Muscle layer of colon (tissue), 2 donors: ENCODE data around the gene APIP.
"Not testable (repeated sequence)": the region's sequence is repeated elsewhere in the genome, so short reads cannot be mapped to it uniquely, and the experiment has no call there.

Source experiments
- H3K27ac ChIP-seq: one replicate; pipeline ENCODE4 v1.7.0; 2013; ENCODE audit warnings: low read depth, mild to moderate bottlenecking, low read length, moderate library complexity
- H3K27me3 ChIP-seq, 2 donors: one replicate each; pipeline ENCODE4 v1.7.0; 2013; ENCODE audit warnings: low read length in 2 of 2, mild to moderate bottlenecking in 2 of 2; ENCODE audit not compliant: insufficient read depth in 2 of 2, control insufficient read depth in 1 of 2
- H3K36me3 ChIP-seq: one replicate; pipeline ENCODE4 v1.7.0; 2013; ENCODE audit warnings: mild to moderate bottlenecking, low read length; ENCODE audit not compliant: insufficient read depth
- H3K4me1 ChIP-seq: one replicate; pipeline ENCODE4 v1.7.0; 2013; ENCODE audit warnings: mild to moderate bottlenecking, low read length; ENCODE audit not compliant: insufficient read depth
- H3K4me3 ChIP-seq, 2 donors: one replicate each; pipeline ENCODE4 v1.7.0; 2013; ENCODE audit warnings: low read length in 2 of 2, low read depth in 1 of 2, mild to moderate bottlenecking in 1 of 2, moderate library complexity in 1 of 2
- H3K9ac ChIP-seq: one replicate; pipeline ENCODE4 v1.7.0; 2013; ENCODE audit warnings: low read length
- H3K9me3 ChIP-seq: one replicate; pipeline ENCODE4 v1.7.0; 2013; ENCODE audit warnings: mild to moderate bottlenecking, low read length
- donor health status: abdominal sarcoma.
- donor health status: Adenocarcinoma of cecum.

Gene APIP

DNA sequence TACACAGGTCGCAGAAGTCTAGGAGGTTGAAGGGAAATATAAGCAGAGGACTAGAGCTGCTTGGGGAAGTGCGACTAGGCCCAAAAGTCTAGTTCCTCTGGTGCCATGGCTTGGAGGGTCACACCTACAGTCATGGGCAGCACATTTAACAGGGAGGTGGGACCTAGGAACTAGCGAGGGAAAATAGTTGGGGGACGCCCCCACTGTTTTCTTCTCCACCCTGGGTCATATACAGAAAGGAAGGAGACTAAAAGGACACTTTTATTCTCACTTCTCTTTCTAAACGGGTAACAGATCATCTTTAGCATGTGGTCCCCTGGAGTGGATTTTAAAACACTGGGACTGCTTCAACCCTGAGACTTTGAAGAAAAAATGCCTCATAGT is 16.6 kb downstream of the APIP start:
- Histone ChIP-seq H3K27me3 (no peaks in the 10 kb centered on the region), H3K9ac (no peak overlapping the region), H3K4me1 (no peaks in the 10 kb centered on the region), H3K4me3 (no peak overlapping the region), H3K9me3 (peaks cover 4% of the 10 kb centered on the region), H3K27ac (no peak overlapping the region), H3K36me3 (peaks cover 3% of the 10 kb centered on the region)

DNA sequence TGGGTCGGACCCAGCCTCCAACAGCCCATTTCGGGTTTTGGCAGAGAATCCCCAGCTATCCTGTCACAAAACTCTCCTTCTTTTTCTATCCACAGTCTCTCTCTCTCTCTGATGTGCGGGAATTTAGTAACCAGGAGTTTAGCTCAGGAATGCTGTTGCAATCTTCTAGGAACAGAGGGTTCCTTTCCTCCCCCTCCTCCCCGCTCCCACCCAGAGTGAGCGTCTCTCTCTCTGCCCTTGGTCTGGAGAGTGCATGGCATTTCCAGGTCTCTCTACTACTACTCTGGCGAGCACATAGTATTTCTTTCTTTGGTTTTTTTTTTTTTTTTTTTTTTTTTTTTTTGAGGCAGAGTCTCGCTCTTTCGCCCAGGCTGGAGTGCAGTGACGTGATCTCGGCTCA is 17.7 kb downstream of the APIP start:
- Histone ChIP-seq H3K27ac (no peak overlapping the region), H3K4me1 (no peaks in the 10 kb centered on the region), H3K4me3 (no peak overlapping the region), H3K36me3 (no peaks in the 10 kb centered on the region), H3K27me3 (no peaks in the 10 kb centered on the region), H3K9me3 (peaks cover 4% of the 10 kb centered on the region), H3K9ac (no peak overlapping the region)

DNA sequence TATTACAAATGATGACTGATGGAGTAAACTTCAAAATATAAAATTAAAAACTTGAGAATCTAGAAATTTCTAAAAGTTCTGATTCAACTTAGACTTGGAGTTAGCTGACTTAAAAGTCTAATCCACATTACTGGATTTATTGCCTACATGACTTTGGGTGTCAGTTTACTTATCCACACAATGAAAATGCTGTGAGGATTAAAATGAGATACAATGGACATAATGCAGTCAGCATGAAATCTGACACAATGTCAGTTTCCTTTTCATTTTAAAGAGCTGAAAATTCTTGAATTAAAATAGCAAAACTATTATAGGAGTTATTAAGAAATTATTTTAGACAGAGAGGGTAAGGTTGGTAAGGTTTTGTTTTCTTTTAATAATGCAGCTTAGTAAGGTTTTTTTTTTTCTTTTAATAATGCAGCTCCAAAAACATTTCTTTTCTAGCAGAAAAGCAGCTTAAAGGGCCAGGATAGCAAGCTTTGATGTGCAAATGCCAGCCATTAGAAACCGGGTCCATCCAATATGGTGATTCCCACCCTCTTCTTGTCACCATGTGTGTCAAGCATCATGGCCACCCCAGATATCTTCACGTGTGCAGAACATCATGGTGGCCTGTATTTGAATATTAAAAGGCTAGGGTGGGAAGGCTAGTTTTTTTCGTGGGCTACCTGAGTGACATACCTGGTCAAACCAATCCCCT is 18.9 kb downstream of the APIP start:
- H3K27ac ChIP-seq, result no peak overlapping the region
- H3K4me3 ChIP-seq, result no peak overlapping the region
- H3K27me3 ChIP-seq, result no peaks in the 10 kb centered on the region
- peaks cover 4% of the 10 kb centered on the region for H3K9me3 ChIP-seq
- H3K36me3 ChIP-seq, result no peaks in the 10 kb centered on the region
- no peaks in the 10 kb centered on the region for H3K4me1 ChIP-seq
- H3K9ac ChIP-seq, result no peak overlapping the region

DNA sequence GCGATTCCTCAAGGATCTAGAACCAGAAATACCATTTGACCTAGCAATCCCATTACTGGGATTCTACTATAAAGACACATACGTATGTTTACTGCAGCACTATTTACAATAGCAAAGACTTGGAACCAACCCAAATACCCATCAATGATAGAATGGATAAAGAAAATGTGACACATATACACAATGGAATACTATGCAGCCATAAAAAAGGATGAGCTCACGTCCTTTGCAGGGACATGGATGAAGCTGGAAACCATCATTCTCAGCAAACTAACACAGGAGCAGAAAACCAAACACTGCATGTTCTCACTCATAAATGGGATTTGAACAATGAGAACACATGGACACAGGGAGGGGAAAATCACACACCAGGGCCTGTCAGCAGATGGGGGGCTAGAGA is 20.0 kb downstream of the APIP start:
- H3K9me3 ChIP-seq, result not testable (repeated sequence)

DNA sequence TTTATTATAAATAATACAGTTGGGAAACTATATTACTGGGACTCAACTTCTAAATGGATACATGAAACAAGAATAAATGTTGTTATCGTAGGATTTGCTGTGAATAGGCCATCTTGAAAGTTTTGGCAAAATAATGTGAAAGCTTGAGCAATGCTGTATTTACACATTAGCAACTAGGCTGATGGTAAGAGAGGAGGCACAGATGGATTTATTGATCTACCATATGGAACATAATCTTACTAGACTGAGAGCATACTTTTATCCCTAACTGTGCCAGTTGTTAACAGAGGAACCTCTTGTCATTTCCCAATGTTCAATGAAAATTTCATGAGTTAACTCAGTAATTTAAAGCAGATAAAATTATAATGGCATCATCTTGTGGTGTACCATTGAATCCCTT is 22.8 kb downstream of the APIP start:
- Histone ChIP-seq H3K9ac (no peak overlapping the region), H3K9me3 (peaks cover 4% of the 10 kb centered on the region), H3K36me3 (peaks cover 2% of the 10 kb centered on the region), H3K27ac (no peak overlapping the region), H3K4me1 (no peaks in the 10 kb centered on the region), H3K27me3 (no peaks in the 10 kb centered on the region), H3K4me3 (no peak overlapping the region)

More for the DNA sequence above, 20.0 kb downstream of the APIP start:
- H3K4me1 ChIP-seq, H3K4me3 ChIP-seq, H3K27me3 ChIP-seq, H3K9ac ChIP-seq, H3K36me3 ChIP-seq, H3K27ac ChIP-seq: not testable (repeated sequence)

DNA sequence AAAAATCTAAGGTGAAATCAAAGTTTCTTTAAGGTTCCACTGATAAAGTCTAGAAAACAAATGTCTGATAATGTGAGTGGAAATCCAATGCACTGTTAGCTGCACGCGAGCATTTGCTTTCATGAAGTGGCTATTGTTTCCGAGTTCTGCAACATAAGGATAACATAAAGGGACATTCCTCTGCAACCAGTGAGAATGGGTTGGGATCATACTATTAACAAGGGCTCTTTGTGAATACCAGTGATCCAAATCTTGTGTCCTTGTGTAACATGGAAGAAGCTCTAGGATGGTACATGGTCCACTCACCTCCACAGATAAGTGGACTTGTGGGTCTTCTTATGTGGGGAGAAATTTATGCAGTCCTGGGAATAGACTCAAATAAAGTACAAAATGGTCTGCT is 24.6 kb downstream of the APIP start:
- no peak overlapping the region for H3K4me3 ChIP-seq
- H3K36me3 ChIP-seq, result peaks cover 4% of the 10 kb centered on the region
- H3K27ac ChIP-seq, result no peak overlapping the region
- H3K4me1 ChIP-seq, result no peaks in the 10 kb centered on the region
- no peak overlapping the region for H3K9ac ChIP-seq
- no peaks in the 10 kb centered on the region for H3K27me3 ChIP-seq
- no peaks in the 10 kb centered on the region for H3K9me3 ChIP-seq

DNA sequence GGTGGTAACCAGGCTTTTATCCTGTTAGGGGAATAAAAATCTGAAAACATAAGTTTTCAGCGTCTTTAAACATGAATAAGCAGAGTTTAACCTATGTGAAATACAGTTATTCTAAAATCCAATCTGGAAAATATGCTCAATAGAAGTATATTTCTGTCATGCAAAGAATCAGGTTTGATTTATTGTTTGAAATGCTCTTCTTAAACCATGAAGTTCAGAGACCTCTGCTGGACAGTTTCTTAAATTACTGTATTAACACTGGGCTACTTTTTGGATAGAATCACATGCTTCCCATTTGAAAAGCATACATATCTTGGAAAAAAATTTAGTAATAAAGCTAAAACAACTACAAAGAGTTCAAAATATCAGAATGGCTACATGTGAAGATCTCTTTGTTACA is 25.4 kb downstream of the APIP start:
- no peaks in the 10 kb centered on the region for H3K27me3 ChIP-seq
- no peak overlapping the region for H3K27ac ChIP-seq
- H3K4me1 ChIP-seq, result no peaks in the 10 kb centered on the region
- no peak overlapping the region for H3K9ac ChIP-seq
- no peaks in the 10 kb centered on the region for H3K9me3 ChIP-seq
- no peak overlapping the region for H3K4me3 ChIP-seq
- H3K36me3 ChIP-seq, result peaks cover 4% of the 10 kb centered on the region

DNA sequence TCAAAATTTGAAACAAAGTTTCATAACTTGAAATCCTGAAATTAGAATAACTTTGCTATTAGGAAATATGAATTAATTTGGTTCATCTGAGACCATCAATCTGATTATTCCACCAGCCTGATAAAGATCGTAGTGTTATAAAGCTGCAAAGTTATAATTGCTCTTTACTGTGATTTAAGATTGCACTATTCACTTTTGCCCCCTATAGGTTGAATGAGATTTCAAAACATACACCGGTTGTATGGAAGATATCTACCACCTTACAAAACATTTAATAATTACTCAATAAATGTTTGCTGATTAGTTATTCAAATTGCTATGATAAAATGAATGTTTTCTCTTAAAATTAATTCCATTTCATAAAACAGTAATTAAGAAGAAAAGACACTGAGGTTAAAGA is 26.1 kb downstream of the APIP start:
- no peaks in the 10 kb centered on the region for H3K27me3 ChIP-seq
- no peaks in the 10 kb centered on the region for H3K4me1 ChIP-seq
- H3K36me3 ChIP-seq, result peaks cover 4% of the 10 kb centered on the region
- H3K4me3 ChIP-seq, result no peak overlapping the region
- no peak overlapping the region for H3K9ac ChIP-seq
- H3K9me3 ChIP-seq, result no peaks in the 10 kb centered on the region
- no peak overlapping the region for H3K27ac ChIP-seq

DNA sequence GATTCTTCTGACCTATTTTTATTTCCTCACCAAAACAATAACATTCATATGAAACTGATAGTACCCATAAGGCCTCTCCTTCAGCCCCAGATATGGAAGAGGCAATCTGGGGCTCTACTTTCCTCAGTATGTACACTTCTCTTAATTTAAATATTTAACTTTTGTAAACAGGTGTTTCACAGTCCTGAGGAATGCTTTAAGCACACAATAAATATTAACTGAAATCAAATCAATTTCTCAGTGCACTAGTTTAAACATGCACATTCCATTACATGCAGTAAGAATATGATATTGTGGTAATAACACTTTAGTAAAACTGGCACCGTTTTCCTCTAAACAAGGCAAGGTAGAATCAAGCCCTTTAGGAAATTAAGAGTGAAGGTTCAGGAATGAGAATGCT is 28.9 kb downstream of the APIP start:
- Histone ChIP-seq H3K27ac (no peak overlapping the region), H3K27me3 (no peaks in the 10 kb centered on the region), H3K4me3 (no peak overlapping the region), H3K9ac (no peak overlapping the region), H3K4me1 (no peaks in the 10 kb centered on the region), H3K9me3 (no peaks in the 10 kb centered on the region), H3K36me3 (peaks cover 4% of the 10 kb centered on the region)

DNA sequence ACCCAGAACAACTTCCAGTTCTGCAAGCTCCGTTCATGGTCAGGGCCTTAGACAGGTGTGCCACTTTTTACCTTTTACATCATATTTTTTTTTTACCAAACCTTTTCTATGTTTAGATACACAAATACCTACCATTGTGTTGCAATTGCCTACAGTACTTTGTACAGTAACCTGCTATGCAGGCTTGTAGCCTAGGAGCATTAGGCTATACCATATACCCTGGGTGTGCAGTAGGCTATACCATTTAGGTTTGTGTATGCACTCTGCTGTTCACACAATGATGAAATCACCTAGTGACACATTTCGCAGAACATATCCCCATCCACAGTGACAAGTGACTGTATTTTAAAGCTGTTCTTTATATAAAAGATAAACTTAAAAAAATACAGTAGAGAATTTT is 29.6 kb downstream of the APIP start:
- no peaks in the 10 kb centered on the region for H3K9me3 ChIP-seq
- no peaks in the 10 kb centered on the region for H3K4me1 ChIP-seq
- no peak overlapping the region for H3K4me3 ChIP-seq
- H3K27me3 ChIP-seq, result no peaks in the 10 kb centered on the region
- H3K27ac ChIP-seq, result no peak overlapping the region
- H3K36me3 ChIP-seq, result peaks cover 5% of the 10 kb centered on the region
- H3K9ac ChIP-seq, result no peak overlapping the region

DNA sequence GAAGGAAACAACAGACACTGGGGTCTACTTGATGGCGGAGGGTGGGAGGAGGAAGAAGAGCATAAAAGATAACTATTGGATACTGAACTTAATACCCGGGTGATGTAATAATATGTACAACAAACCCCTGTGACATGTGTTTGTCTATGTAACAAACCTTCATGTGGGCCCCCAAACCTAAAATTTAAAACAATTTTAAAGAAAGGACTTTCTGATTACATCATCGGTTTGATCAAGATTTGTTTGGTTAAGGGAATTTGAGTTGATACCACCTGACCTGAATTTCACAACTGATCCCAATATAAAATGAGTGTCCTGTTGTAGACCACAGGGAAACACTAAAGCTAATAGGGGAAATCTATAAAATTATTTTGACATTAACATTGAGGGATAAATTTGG is 34.3 kb downstream of the APIP start:
- H3K4me1 ChIP-seq, result no peaks in the 10 kb centered on the region
- H3K9ac ChIP-seq, result no peak overlapping the region
- no peaks in the 10 kb centered on the region for H3K27me3 ChIP-seq
- H3K36me3 ChIP-seq, result peaks cover 5% of the 10 kb centered on the region
- H3K4me3 ChIP-seq, result no peak overlapping the region
- H3K9me3 ChIP-seq, result no peaks in the 10 kb centered on the region
- no peak overlapping the region for H3K27ac ChIP-seq

DNA sequence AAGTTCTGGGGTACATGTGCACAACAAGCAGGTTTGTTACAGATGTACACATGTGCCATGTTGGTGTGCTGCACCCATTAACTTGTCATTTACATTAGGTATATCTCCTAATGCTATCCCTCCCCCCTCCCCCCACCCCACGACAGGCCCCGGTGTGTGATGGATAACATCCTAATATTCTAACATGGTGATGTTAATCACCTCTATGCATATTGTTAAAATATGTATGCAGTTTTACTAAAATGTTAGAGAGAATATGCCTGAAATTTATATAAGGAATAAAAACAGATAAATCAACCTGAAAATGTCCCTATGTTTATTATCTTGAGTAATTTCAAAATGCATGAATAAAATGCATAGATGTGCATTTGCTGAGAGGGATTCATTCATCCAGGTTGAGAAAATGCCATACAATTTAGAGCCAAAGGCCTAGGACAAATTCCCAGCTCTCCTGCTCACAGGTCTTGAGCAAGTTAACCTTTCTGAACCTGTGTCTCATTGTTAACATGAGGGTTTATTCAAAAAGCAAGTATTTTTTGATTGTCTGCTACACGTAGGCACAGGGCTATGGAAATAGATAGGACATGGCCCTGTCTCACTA is 38.7 kb downstream of the APIP start:
- no peak overlapping the region for H3K4me3 ChIP-seq
- no peaks in the 10 kb centered on the region for H3K27me3 ChIP-seq
- H3K9ac ChIP-seq, result no peak overlapping the region
- H3K36me3 ChIP-seq, result peaks cover 5% of the 10 kb centered on the region
- H3K9me3 ChIP-seq, result no peaks in the 10 kb centered on the region
- no peak overlapping the region for H3K27ac ChIP-seq
- H3K4me1 ChIP-seq, result no peaks in the 10 kb centered on the region
